Suprapubic skin (tissue), 4 donors: ENCODE results near the gene RBMS1. TPM values are rescaled to one million over a fixed set of nuclear protein-coding genes. Genes with fewer than 3 reads are reported as not detected.

Experiments used
- DNase-seq, 2 donors: peaks; one replicate each; pipeline ENCODE4 v3.0.0-alpha.2; 2019; ENCODE audit warnings: low spot score in 2 of 2
- H3K27ac ChIP-seq: fragments of 200-600 bp; sonication (generic); one replicate; pipeline ENCODE4 v1.5.1; 2019
- H3K27me3 ChIP-seq: fragments of 200-600 bp; sonication (generic); one replicate; pipeline ENCODE4 v1.5.1; 2019
- H3K36me3 ChIP-seq: fragments of 200-600 bp; sonication (generic); one replicate; pipeline ENCODE4 v1.5.1; 2019
- H3K4me1 ChIP-seq: fragments of 200-600 bp; sonication (generic); one replicate; pipeline ENCODE4 v1.5.1; 2019
- H3K4me3 ChIP-seq: fragments of 200-600 bp; sonication (generic); one replicate; pipeline ENCODE4 v1.5.1; 2019; ENCODE audit warnings: mild to moderate bottlenecking
- H3K9me3 ChIP-seq: fragments of 200-600 bp; sonication (generic); one replicate; pipeline ENCODE4 v1.5.1; 2019
- CTCF ChIP-seq, 2 donors: fragments of 200-600 bp in 1 of 2; fragments of 450-650 bp in 1 of 2; sonication (generic) in 1 of 2; IDR thresholded peaks; one replicate each; pipeline ENCODE4 v1.5.1; 2016 to 2019; ENCODE audit warnings: antibody characterized with exemption in 2 of 2, mild to moderate bottlenecking in 1 of 2, moderate library complexity in 1 of 2
- EP300 ChIP-seq: sonication (generic); formaldehyde crosslinking; IDR thresholded peaks from one replicate; pipeline ENCODE4 v1.6.1; 2017; ENCODE audit warnings: antibody characterized with exemption
- POLR2A ChIP-seq, 2 donors: fragments of 450-650 bp; IDR thresholded peaks; one replicate each; pipeline ENCODE4 v1.6.1; 2017; ENCODE audit warnings: antibody characterized with exemption in 2 of 2, mild to moderate bottlenecking in 2 of 2, moderate library complexity in 2 of 2
- POLR2AphosphoS5 ChIP-seq, 3 donors: sonication (generic); formaldehyde crosslinking; IDR thresholded peaks; one replicate each; pipeline ENCODE4 v1.6.1; 2017; ENCODE audit warnings: antibody characterized with exemption in 3 of 3
- WGBS: methylation state at CpG from one replicate; pipeline ENCODE4 v1.1.5; 2018; 5-methylcytosine and 5-hydroxymethylcytosine counted together
- total RNA-seq, 4 donors: library from RNA; depleted of rRNA; stranded (reverse); fragments of >200 nt; gene quantifications; one replicate each; pipeline ENCODE4 v1.1.0, GENCODE V29; 2016

RBMS1 gene
- total RNA-seq, 4 donors from 2014 or later, result 55.7 to 92.2 (median 62.2) TPM

- no peaks in the 10 kb centered on the region for H3K36me3 ChIP-seq
- no peaks in the 10 kb centered on the region for H3K27me3 ChIP-seq
- no peaks in the 10 kb centered on the region for H3K9me3 ChIP-seq
- peaks cover 33% of the 10 kb centered on the region for H3K4me1 ChIP-seq
- no peak for DNase-seq
- no peak overlapping the region for H3K4me3 ChIP-seq
- 78% methylated on average over 2 of the region's 2 CpGs for whole genome bisulfite sequencing
- H3K27ac ChIP-seq, result no peak overlapping the region
- TF ChIP-seq CTCF (IDR thresholded peaks at IDR 0.05) (no peak), POLR2AphosphoS5 (IDR thresholded peaks at IDR 0.05) (no peak), EP300 (no peak), POLR2A (IDR thresholded peaks at IDR 0.05) (no peak)
These were observed 29.6 kb downstream of the RBMS1 start for GRCh38 chr2:160464017-160464416.

- no peak overlapping the region for H3K4me3 ChIP-seq
- 94% methylated on average over 9 of the region's 9 CpGs for WGBS
- no peaks in the 10 kb centered on the region for H3K36me3 ChIP-seq
- no peak overlapping the region for H3K27ac ChIP-seq
- H3K9me3 ChIP-seq, result no peaks in the 10 kb centered on the region
- no peak for TF ChIP-seq EP300
- TF ChIP-seq POLR2A (IDR thresholded peaks at IDR 0.05), result no peak
- TF ChIP-seq POLR2AphosphoS5 (IDR thresholded peaks at IDR 0.05), result no peak
- no peak for TF ChIP-seq CTCF (IDR thresholded peaks at IDR 0.05)
- DNase-seq, result no peak
- no peaks in the 10 kb centered on the region for H3K27me3 ChIP-seq
- H3K4me1 ChIP-seq, result peaks cover 26% of the 10 kb centered on the region
These were observed 30.4 kb downstream of the RBMS1 start for GRCh38 chr2:160463245-160463644.

- 87% methylated on average over 3 of the region's 4 CpGs for WGBS
- Histone ChIP-seq H3K27ac (no peak overlapping the region), H3K36me3 (no peaks in the 10 kb centered on the region), H3K9me3 (no peaks in the 10 kb centered on the region), H3K27me3 (no peaks in the 10 kb centered on the region), H3K4me1 (peaks cover 22% of the 10 kb centered on the region), H3K4me3 (no peak overlapping the region)
- no peak for DNase-seq
- no peak for TF ChIP-seq POLR2A (IDR thresholded peaks at IDR 0.05)
- TF ChIP-seq POLR2AphosphoS5 (IDR thresholded peaks at IDR 0.05), result no peak
- no peak for TF ChIP-seq EP300
- no peak for TF ChIP-seq CTCF (IDR thresholded peaks at IDR 0.05)
These were observed 33.3 kb downstream of the RBMS1 start for GRCh38 chr2:160460333-160460731.

- 56% methylated on average over 1 of the region's 1 CpG for WGBS
These were observed 33.9 kb downstream of the RBMS1 start for GRCh38 chr2:160459538-160460332.

More at GRCh38 chr2:160459538-160460332, 33.9 kb downstream of the RBMS1 start:
- H3K4me1 ChIP-seq, result peaks cover 21% of the 10 kb centered on the region
- no peaks in the 10 kb centered on the region for H3K9me3 ChIP-seq
- no peaks in the 10 kb centered on the region for H3K36me3 ChIP-seq
- no peak for DNase-seq
- no peaks in the 10 kb centered on the region for H3K27me3 ChIP-seq
- TF ChIP-seq POLR2AphosphoS5 (IDR thresholded peaks at IDR 0.05) (no peak), CTCF (IDR thresholded peaks at IDR 0.05) (no peak), POLR2A (IDR thresholded peaks at IDR 0.05) (no peak), EP300 (no peak)
- H3K4me3 ChIP-seq, result no peak overlapping the region
- no peak overlapping the region for H3K27ac ChIP-seq
